ENCODE data around the gene KCNIP1.

Gene KCNIP1

DNA sequence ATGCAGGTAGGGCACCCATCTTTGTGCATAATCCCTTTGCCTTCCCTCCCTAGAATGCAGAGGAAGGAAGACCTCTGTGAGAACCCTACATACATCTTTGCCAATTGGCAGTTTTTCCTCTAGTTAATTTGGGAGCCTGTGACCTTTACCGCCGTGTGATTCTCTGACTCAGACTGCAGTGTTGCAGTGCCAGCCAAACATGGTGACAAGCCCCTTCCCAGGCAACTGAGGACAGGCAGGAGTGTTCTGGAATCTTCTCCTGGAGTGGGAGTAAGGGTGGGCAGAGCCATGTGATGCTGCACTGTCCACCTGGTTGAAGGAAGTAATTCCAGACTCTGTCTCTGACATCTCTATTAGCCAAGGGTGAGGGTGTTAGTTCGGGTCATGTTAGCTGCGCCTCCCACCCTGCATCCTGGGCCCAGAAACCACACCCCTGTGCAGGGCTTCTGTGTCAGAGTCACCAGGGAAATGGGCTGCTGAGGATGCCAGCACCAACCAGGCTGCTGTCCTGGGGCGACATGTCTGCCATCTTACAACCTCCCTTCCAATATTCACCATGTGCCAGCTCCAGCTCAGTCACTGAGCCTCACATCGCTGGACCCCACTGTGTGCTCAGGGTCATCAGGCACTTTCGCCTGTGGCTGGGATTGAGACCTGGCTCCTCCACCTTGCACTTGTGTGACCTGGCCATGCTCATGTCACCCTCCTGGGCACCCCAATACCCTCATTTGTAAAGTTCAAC is 21.8 kb downstream of the KCNIP1 start:
- TF ChIP-seq, protein P1, sequence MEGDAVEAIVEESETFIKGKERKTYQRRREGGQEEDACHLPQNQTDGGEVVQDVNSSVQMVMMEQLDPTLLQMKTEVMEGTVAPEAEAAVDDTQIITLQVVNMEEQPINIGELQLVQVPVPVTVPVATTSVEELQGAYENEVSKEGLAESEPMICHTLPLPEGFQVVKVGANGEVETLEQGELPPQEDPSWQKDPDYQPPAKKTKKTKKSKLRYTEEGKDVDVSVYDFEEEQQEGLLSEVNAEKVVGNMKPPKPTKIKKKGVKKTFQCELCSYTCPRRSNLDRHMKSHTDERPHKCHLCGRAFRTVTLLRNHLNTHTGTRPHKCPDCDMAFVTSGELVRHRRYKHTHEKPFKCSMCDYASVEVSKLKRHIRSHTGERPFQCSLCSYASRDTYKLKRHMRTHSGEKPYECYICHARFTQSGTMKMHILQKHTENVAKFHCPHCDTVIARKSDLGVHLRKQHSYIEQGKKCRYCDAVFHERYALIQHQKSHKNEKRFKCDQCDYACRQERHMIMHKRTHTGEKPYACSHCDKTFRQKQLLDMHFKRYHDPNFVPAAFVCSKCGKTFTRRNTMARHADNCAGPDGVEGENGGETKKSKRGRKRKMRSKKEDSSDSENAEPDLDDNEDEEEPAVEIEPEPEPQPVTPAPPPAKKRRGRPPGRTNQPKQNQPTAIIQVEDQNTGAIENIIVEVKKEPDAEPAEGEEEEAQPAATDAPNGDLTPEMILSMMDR (IDR thresholded peaks at IDR 0.05; ENCODE audit: unreplicated experiment in 3 of 3): no peak
- Mint-ChIP-seq H3K9me3 (no peaks in the 10 kb centered on the region), H3K36me3 (ENCODE audit: low read depth) (no peaks in the 10 kb centered on the region), H3K27me3 (ENCODE audit: low read depth) (peaks cover 11% of the 10 kb centered on the region), H3K4me1 (peaks cover 50% of the 10 kb centered on the region), H3K4me3 (no peak overlapping the region), H3K27ac (peak overlapping the region in 2 of 3 experiments; percentile 46 to 50)

GRCh38 chr5:170527991-170528390 is 24.2 kb downstream of the KCNIP1 start:
- peaks cover 16% of the 10 kb centered on the region for H3K27me3 Mint-ChIP-seq (ENCODE audit: low read depth)
- no peaks in the 10 kb centered on the region for H3K9me3 Mint-ChIP-seq
- no peak overlapping the region for H3K4me3 Mint-ChIP-seq
- TF ChIP-seq, protein P1 (IDR thresholded peaks at IDR 0.05; ENCODE audit: unreplicated experiment in 3 of 3): no peak
- no peaks in the 10 kb centered on the region for H3K36me3 Mint-ChIP-seq (ENCODE audit: low read depth)
- peaks cover 34% of the 10 kb centered on the region for H3K4me1 Mint-ChIP-seq
- H3K27ac Mint-ChIP-seq: peak overlapping the region in 2 of 3 experiments; percentile 44 to 70

GRCh38 chr5:170528976-170529375 is 25.2 kb downstream of the KCNIP1 start:
- H3K4me1 Mint-ChIP-seq: peaks cover 31% of the 10 kb centered on the region
- peaks cover 9% of the 10 kb centered on the region for H3K27me3 Mint-ChIP-seq (ENCODE audit: low read depth)
- no peak overlapping the region for H3K27ac Mint-ChIP-seq

DNA sequence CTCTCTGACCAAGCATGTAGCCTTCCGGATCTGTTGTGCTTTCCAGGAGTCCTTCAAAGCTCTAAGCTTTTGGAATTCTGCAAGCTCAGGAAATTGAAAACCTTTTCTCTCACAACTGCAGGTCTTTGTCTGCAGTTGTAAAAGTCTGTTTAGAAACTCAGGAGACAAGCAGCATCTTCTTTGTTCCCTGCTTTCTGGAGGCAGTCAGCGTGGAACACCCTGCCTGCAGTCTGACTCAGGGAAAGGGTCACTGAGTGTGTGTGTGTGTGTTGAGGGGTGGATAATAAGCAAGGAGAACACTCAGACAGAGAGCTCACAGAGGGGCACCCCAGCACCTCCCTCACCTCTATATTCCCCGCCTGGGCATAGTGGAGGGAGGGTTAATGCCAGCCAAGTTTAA is 29.1 kb downstream of the KCNIP1 start:
- peaks cover 32% of the 10 kb centered on the region for H3K4me1 Mint-ChIP-seq

More at GRCh38 chr5:170528976-170529375, 25.2 kb downstream of the KCNIP1 start:
- TF ChIP-seq, protein P1 (IDR thresholded peaks at IDR 0.05; ENCODE audit: unreplicated experiment in 3 of 3): no peak
- H3K36me3 Mint-ChIP-seq (ENCODE audit: low read depth): no peaks in the 10 kb centered on the region
- H3K9me3 Mint-ChIP-seq: no peaks in the 10 kb centered on the region
- H3K4me3 Mint-ChIP-seq: no peak overlapping the region

GRCh38 chr5:170533383-170533782 is 29.6 kb downstream of the KCNIP1 start:
- no peaks in the 10 kb centered on the region for H3K36me3 Mint-ChIP-seq (ENCODE audit: low read depth)

More for the DNA sequence above, 29.1 kb downstream of the KCNIP1 start:
- Mint-ChIP-seq H3K4me3 (no peak overlapping the region), H3K36me3 (ENCODE audit: low read depth) (no peaks in the 10 kb centered on the region), H3K27ac (peak overlapping the region; percentile 56 to 75 (median 63)), H3K9me3 (no peaks in the 10 kb centered on the region), H3K27me3 (ENCODE audit: low read depth) (peaks cover 15% of the 10 kb centered on the region)
- TF ChIP-seq, protein P1 (IDR thresholded peaks at IDR 0.05; ENCODE audit: unreplicated experiment in 3 of 3): no peak

More at GRCh38 chr5:170533383-170533782, 29.6 kb downstream of the KCNIP1 start:
- Mint-ChIP-seq H3K4me3 (no peak overlapping the region), H3K27me3 (ENCODE audit: low read depth) (peaks cover 17% of the 10 kb centered on the region), H3K9me3 (no peaks in the 10 kb centered on the region), H3K4me1 (peaks cover 29% of the 10 kb centered on the region), H3K27ac (peak overlapping the region in 2 of 3 experiments; percentile 54 to 56)
- TF ChIP-seq, protein P1 (IDR thresholded peaks at IDR 0.05; ENCODE audit: unreplicated experiment in 3 of 3): no peak
